ENCODE measurements around the gene NOP16.

- TF ChIP-seq CTCF (IDR thresholded peaks at IDR 0.05) (no peak), POLR2A (IDR thresholded peaks at IDR 0.05) (no peak)
Measured at GRCh38 chr5:176415240-176415951, 27.0 kb upstream of the NOP16 start.
